ENCODE measurements around the gene LRRFIP1.

The LRRFIP1 gene

DNA sequence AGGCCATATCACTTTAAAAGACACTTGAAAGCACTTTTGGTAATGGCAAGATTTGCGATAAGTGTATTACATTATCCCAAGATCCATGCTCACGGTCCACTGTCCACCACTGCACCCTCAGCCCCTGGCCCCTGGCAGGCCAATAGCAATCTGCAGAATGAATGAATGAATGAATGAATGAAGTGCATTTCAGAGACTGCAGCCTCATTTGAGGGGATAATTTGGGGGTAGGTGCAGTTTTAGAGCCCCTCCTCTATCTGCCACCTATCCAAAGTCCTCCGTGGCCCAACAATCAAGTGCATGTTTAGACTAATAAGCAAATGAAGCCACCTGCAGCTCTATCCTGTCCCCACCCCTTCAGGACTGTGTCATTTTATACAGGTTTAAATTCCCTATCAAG is 169.9 kb downstream of the LRRFIP1 start:
- TF ChIP-seq GABPA (IDR thresholded peaks at IDR 0.05; ENCODE audit: low read depth) (no peak), SPI1 (IDR thresholded peaks at IDR 0.05; ENCODE audit: borderline replicate concordance, low read depth) (no peak), POLR2AphosphoS5 (IDR thresholded peaks at IDR 0.05; ENCODE audit: low read depth) (no peak)
- TF ChIP-seq, protein P1, sequence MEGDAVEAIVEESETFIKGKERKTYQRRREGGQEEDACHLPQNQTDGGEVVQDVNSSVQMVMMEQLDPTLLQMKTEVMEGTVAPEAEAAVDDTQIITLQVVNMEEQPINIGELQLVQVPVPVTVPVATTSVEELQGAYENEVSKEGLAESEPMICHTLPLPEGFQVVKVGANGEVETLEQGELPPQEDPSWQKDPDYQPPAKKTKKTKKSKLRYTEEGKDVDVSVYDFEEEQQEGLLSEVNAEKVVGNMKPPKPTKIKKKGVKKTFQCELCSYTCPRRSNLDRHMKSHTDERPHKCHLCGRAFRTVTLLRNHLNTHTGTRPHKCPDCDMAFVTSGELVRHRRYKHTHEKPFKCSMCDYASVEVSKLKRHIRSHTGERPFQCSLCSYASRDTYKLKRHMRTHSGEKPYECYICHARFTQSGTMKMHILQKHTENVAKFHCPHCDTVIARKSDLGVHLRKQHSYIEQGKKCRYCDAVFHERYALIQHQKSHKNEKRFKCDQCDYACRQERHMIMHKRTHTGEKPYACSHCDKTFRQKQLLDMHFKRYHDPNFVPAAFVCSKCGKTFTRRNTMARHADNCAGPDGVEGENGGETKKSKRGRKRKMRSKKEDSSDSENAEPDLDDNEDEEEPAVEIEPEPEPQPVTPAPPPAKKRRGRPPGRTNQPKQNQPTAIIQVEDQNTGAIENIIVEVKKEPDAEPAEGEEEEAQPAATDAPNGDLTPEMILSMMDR (IDR thresholded peaks at IDR 0.05; ENCODE audit: insufficient read depth, low read length), result no peak
- TF ChIP-seq, protein P2, sequence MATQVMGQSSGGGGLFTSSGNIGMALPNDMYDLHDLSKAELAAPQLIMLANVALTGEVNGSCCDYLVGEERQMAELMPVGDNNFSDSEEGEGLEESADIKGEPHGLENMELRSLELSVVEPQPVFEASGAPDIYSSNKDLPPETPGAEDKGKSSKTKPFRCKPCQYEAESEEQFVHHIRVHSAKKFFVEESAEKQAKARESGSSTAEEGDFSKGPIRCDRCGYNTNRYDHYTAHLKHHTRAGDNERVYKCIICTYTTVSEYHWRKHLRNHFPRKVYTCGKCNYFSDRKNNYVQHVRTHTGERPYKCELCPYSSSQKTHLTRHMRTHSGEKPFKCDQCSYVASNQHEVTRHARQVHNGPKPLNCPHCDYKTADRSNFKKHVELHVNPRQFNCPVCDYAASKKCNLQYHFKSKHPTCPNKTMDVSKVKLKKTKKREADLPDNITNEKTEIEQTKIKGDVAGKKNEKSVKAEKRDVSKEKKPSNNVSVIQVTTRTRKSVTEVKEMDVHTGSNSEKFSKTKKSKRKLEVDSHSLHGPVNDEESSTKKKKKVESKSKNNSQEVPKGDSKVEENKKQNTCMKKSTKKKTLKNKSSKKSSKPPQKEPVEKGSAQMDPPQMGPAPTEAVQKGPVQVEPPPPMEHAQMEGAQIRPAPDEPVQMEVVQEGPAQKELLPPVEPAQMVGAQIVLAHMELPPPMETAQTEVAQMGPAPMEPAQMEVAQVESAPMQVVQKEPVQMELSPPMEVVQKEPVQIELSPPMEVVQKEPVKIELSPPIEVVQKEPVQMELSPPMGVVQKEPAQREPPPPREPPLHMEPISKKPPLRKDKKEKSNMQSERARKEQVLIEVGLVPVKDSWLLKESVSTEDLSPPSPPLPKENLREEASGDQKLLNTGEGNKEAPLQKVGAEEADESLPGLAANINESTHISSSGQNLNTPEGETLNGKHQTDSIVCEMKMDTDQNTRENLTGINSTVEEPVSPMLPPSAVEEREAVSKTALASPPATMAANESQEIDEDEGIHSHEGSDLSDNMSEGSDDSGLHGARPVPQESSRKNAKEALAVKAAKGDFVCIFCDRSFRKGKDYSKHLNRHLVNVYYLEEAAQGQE (IDR thresholded peaks at IDR 0.05; ENCODE audit: insufficient replicate concordance, low read depth), result no peak
- no peaks in the 10 kb centered on the region for H3K27me3 ChIP-seq (ENCODE audit: insufficient read depth, poor library complexity, severe bottlenecking)
- no peak for DNase-seq (ENCODE audit: low read depth in 1 of 2, low spot score in 1 of 2)
- no peak overlapping the region for H3K27ac ChIP-seq (replicated peaks)
- no peak overlapping the region for H3K4me3 ChIP-seq (replicated peaks; ENCODE audit: insufficient read depth, low read length)

DNA sequence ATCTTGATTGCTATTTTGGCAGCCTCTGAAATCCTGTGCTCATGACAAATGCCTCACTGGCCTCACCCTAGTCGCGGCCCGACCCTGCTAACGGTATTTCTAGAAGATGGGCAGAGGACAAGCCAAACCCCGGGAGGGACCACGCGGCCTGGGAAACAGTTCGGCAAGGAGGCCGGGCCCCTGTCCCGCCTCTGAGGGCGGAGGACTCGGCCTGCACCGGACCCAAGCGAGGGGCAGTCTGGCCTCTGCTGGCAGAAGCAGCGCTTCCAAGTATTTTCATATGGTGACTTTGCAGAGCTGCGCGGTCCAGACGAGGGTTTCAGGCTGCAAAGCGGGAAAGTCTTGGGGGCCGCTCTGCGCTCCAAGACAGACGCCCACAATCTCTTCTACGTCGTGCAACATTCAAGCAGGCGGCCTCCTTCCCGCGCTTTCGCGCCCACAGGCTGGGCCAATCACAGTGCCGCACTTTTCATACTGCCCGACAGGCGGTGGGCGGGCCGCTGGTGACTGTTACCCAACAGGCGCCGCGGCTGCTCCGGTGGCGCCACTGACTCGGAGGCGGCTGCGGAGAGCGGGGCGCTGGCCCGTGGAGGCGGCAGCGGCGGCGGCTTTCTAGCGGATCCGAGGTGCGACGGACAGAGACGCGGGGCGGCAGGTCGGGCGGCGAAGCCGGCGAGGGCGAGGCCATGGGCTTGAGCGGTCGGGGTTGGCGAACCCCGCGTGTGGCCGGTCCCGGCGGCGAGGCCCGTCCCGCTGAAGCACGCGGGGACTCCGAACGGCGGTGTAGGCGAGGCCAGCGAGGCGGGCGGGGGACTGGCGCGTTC is 171.1 kb downstream of the LRRFIP1 start, which contains the start of gene RBM44:
RBM44 (plus strand) TSS at position 544 of the 824 bp plus-strand sequence. CDS start 14,831 bp downstream, outside the sequence.
- H3K27ac ChIP-seq (replicated peaks), result no peak within 1 kb of the TSS
- H3K27me3 ChIP-seq (ENCODE audit: insufficient read depth, poor library complexity, severe bottlenecking), result no peaks in the 10 kb centered on the region
- TF ChIP-seq, protein P1 (IDR thresholded peaks at IDR 0.05; ENCODE audit: insufficient read depth, low read length), result no peak
- no peak for TF ChIP-seq GABPA (IDR thresholded peaks at IDR 0.05; ENCODE audit: low read depth)
- no peak within 1 kb of the TSS for H3K4me3 ChIP-seq (replicated peaks; ENCODE audit: insufficient read depth, low read length)
- no peak for DNase-seq (ENCODE audit: low read depth in 1 of 2, low spot score in 1 of 2)

DNA sequence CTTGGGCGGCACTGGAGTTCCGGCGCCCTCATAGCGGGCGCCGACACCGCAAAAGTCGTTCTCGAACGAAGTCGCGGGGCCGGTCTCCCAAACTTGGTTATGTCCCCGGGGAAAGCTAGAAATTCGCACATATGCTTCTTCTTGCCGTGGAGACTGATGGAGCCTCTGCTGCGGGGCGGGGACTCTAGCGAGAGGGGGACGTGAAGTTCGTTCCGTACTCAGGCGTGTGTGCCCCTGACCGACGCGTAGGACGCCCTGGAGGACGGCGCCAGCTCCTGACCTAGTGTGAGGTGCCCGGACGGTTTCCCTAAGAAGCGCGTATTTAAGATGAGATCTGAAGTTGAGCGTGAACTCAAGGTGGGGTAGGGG is 171.7 kb downstream of the LRRFIP1 start:
- TF ChIP-seq GABPA (IDR thresholded peaks at IDR 0.05; ENCODE audit: low read depth), result no peak
- TF ChIP-seq, protein P1 (IDR thresholded peaks at IDR 0.05; ENCODE audit: insufficient read depth, low read length), result no peak
- TF ChIP-seq, protein P2 (IDR thresholded peaks at IDR 0.05; ENCODE audit: insufficient replicate concordance, low read depth), result no peak
- TF ChIP-seq POLR2AphosphoS5 (IDR thresholded peaks at IDR 0.05; ENCODE audit: low read depth), result no peak
- no peak for TF ChIP-seq SPI1 (IDR thresholded peaks at IDR 0.05; ENCODE audit: borderline replicate concordance, low read depth)
- H3K27me3 ChIP-seq (ENCODE audit: insufficient read depth, poor library complexity, severe bottlenecking), result no peaks in the 10 kb centered on the region
- no peak overlapping the region for H3K27ac ChIP-seq (replicated peaks)
- no peak overlapping the region for H3K4me3 ChIP-seq (replicated peaks; ENCODE audit: insufficient read depth, low read length)
- DNase-seq (ENCODE audit: low read depth in 1 of 2, low spot score in 1 of 2), result no peak
